Upper lobe of right lung (tissue), 1 donor: ENCODE measurements around the gene LMLN. TPM values are rescaled to one million over a fixed set of nuclear protein-coding genes. Genes with fewer than 3 reads are reported as not detected.
"Not testable (repeated sequence)": the region's sequence is repeated elsewhere in the genome, so short reads cannot be mapped to it uniquely, and the experiment has no call there.

Experiments used
- ATAC-seq: fragments of 200-7000 bp; cut with Tn5 transposase; one replicate; pipeline ENCODE4 v1.9.1; 2020; ENCODE audit warnings: mild to moderate bottlenecking, moderate library complexity
- DNase-seq: peaks from one replicate; pipeline ENCODE4 v3.0.0-alpha.2; 2020
- H3K27ac ChIP-seq: fragments of 200-600 bp; one replicate; pipeline ENCODE4 v1.8.0; 2022
- H3K27me3 ChIP-seq: fragments of 200-600 bp; one replicate; pipeline ENCODE4 v1.8.0; 2022; ENCODE audit warnings: mild to moderate bottlenecking
- H3K36me3 ChIP-seq: fragments of 200-600 bp; one replicate; pipeline ENCODE4 v1.8.0; 2022
- H3K4me1 ChIP-seq: fragments of 200-600 bp; one replicate; pipeline ENCODE4 v1.8.0; 2022
- H3K4me3 ChIP-seq: fragments of 200-600 bp; one replicate; pipeline ENCODE4 v1.8.0; 2022; ENCODE audit warnings: mild to moderate bottlenecking
- H3K9me3 ChIP-seq: fragments of 200-600 bp; one replicate; pipeline ENCODE4 v1.8.0; 2022
- intact Hi-C: fragments of 100-400 bp; cut with DNase I; formaldehyde crosslinking; loops from one replicate; pipeline ENCODE4 v1.11.0; 2022
- total RNA-seq: library from RNA; stranded (reverse); fragmentation: NEBNext Ultra II Directional; extraction: Animal tissue kit (Norgen Biotek cat#: 25700); gene quantifications from one replicate; pipeline ENCODE4 v1.2.1, GENCODE V29; 2021
- TF ChIP-seq, protein P1 (sequence below): fragments of 200-600 bp; IDR thresholded peaks from one replicate; pipeline ENCODE4 v1.8.0; 2022; ENCODE audit warnings: antibody characterized with exemption
- donor health status: DM: no; HTN: yes; CAD: no; lungs with severe emphysema.

The LMLN gene
- total RNA-seq, 1 donor from 2014 or later, result 7.3 TPM

DNA sequence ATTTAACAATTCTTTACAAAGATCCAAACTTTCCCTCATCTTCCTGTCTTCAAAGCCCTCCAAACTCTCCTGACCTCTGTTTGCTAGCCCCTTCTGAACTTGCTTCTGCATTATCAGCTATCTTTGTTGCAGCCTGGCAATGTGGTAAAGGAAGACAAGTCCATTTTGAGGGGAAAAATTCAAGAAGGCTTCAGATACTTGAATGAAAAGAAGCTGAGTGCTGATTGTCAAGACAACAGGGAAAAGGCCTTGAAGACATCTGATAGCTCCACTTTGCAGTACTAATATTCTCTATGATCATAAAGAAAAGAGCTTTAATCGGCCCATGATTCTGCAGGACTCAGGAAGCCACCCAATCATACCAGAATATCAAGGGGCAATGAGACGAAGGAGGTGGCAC is 91.8 kb downstream of the LMLN start:
- no peaks in the 10 kb centered on the region for H3K36me3 ChIP-seq
- TF ChIP-seq, protein P1, sequence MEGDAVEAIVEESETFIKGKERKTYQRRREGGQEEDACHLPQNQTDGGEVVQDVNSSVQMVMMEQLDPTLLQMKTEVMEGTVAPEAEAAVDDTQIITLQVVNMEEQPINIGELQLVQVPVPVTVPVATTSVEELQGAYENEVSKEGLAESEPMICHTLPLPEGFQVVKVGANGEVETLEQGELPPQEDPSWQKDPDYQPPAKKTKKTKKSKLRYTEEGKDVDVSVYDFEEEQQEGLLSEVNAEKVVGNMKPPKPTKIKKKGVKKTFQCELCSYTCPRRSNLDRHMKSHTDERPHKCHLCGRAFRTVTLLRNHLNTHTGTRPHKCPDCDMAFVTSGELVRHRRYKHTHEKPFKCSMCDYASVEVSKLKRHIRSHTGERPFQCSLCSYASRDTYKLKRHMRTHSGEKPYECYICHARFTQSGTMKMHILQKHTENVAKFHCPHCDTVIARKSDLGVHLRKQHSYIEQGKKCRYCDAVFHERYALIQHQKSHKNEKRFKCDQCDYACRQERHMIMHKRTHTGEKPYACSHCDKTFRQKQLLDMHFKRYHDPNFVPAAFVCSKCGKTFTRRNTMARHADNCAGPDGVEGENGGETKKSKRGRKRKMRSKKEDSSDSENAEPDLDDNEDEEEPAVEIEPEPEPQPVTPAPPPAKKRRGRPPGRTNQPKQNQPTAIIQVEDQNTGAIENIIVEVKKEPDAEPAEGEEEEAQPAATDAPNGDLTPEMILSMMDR, result no peak
- H3K27me3 ChIP-seq, result no peaks in the 10 kb centered on the region
- intact Hi-C loops, result no loop called here
- H3K9me3 ChIP-seq, result no peaks in the 10 kb centered on the region
- H3K4me3 ChIP-seq, result no peak overlapping the region
- no peak for ATAC-seq
- no peak overlapping the region for H3K27ac ChIP-seq
- no peak for DNase-seq
- H3K4me1 ChIP-seq, result no peaks in the 10 kb centered on the region

DNA sequence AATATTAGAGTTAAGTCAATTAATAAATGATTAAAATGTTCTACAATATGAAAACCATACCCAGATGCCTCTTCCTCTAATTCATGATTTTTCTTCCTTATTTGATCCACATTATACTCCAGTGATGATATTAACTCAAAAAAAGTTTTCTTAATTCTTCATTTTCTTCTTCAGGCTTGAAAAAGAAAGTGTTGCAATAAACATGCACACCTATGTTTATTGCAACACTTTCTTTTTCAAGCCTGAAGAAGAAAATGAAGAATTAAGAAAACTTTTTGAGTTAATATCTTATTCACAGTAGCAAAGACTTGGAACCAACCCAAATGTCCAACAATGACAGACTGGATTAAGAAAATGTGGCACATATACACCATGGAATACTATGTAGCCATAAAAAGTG is 93.4 kb downstream of the LMLN start:
- ATAC-seq, H3K4me3 ChIP-seq, H3K36me3 ChIP-seq, H3K27me3 ChIP-seq, intact Hi-C loops, DNase-seq, H3K27ac ChIP-seq, H3K4me1 ChIP-seq, H3K9me3 ChIP-seq: not testable (repeated sequence)

DNA sequence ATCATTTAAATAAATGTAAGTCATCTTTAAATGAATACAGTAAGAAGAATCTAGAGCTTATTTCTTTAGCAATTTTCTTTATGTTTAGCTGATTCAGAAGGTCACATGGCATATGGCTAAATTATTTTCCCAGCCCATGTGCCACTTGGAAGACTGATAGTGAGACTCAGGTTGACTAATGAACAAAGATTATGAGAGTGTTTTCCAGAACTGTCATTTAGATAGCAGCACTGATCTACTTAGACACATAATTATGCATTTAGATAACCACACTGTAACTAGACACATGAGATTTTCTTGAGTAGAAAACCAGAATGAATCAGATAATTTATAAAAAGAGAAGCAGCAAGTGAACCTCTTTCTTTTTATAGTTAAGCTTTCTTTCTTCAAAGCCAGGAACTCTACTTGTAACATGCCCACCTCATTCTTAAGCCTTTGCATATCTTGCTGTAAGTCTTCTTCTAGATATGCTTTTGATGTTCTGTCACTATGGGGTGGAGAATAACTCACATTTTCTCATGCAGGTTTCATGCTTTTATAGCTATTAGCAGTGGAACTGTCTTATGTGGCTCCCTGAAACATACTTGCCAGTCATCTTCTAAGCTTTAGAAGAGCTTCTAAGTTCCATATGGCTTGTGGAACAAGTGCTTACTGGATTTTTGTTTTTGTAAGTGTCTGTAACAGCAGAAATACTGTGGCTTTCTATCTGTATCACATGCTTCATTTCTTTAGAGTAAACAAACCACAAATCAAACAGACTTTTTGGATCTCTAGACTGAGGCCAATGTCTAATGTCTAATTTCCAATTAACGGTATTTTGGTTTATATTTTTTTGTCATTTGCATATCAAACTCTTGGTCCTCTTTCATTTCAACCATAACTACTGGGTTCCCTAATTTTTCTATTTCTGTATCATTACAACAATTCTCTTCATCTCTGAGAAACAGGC is 101.4 kb downstream of the LMLN start:
- no peak for DNase-seq
- intact Hi-C loops, result no loop called here
- Histone ChIP-seq H3K9me3 (no peaks in the 10 kb centered on the region), H3K27ac (no peak overlapping the region), H3K36me3 (no peaks in the 10 kb centered on the region), H3K27me3 (peaks cover 18% of the 10 kb centered on the region), H3K4me3 (no peak overlapping the region), H3K4me1 (no peaks in the 10 kb centered on the region)
- no peak for ATAC-seq
- TF ChIP-seq, protein P1, result no peak

DNA sequence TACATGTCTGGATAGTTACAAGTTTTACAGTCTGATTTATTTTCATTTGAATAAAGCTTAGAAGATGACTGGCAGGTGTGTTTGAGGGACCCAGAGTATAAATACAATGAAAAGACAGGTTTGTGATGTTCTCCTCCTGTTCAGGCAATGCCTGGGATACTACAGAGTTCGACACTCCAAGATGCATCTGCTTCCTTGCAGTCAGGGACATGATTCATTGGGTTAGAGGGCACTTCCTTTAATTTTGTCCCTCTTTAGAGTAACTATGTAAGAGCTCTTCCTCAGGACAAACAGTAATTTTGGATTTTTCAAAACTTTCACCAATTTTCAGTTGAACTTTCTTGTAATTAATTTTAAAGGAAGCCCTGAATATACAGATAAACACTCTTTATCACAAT is 102.0 kb downstream of the LMLN start:
- no peak for ATAC-seq
- H3K9me3 ChIP-seq, result no peaks in the 10 kb centered on the region
- H3K27ac ChIP-seq, result no peak overlapping the region
- no peak overlapping the region for H3K4me3 ChIP-seq
- intact Hi-C loops, result no loop called here
- H3K4me1 ChIP-seq, result no peaks in the 10 kb centered on the region
- no peak for DNase-seq
- peaks cover 18% of the 10 kb centered on the region for H3K27me3 ChIP-seq
- no peaks in the 10 kb centered on the region for H3K36me3 ChIP-seq
- TF ChIP-seq, protein P1, result no peak

DNA sequence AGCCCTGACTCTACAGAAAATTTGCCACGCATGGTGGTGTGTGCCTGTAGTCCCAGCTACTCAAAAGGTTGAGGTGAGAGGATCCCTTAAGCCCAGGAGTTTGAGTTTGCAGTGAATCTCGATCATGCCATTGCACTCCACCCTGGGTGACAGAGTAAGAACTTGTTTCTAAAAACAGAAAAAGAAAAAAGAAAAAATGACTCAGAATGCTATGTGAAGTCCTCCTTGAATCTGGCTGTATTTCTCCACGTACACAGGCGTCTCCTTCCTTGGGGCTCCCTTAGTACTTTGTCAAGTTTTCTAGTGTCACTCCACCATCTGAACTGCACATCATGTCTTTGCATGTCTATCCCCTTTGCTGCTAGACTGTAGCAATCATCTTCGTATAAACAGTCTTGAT is 104.4 kb downstream of the LMLN start:
- ATAC-seq, result no peak

DNA sequence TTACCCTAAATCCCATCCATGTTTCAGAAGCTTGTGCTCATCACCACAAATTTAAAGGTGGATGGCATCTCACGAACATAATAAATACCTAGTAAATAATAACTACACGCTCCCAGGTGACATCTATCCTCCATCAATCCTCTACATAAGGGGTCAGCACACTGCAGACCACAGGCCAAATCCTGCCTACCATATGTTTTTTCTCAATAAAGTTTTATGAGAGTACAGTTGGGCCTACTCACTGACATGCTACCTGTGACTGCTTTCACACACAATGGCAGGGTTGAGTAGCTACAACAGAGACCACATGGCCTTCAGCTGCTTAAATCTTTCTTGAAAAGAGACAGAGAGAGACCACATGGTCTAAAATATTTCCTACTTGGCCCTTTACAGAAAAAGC is 105.9 kb downstream of the LMLN start:
- intact Hi-C loops, result no loop called here
- peaks cover 6% of the 10 kb centered on the region for H3K27me3 ChIP-seq

More for the DNA sequence above, 104.4 kb downstream of the LMLN start:
- no peak for DNase-seq
- TF ChIP-seq, protein P1, result no peak
- Histone ChIP-seq H3K27ac (no peak overlapping the region), H3K9me3 (no peaks in the 10 kb centered on the region), H3K27me3 (peaks cover 15% of the 10 kb centered on the region), H3K4me3 (no peak overlapping the region), H3K4me1 (no peaks in the 10 kb centered on the region), H3K36me3 (no peaks in the 10 kb centered on the region)
- intact Hi-C loops, result no loop called here

More for the DNA sequence above, 105.9 kb downstream of the LMLN start:
- Histone ChIP-seq H3K36me3 (no peaks in the 10 kb centered on the region), H3K9me3 (no peaks in the 10 kb centered on the region), H3K27ac (no peak overlapping the region), H3K4me1 (no peaks in the 10 kb centered on the region), H3K4me3 (no peak overlapping the region)
- DNase-seq (no peak), ATAC-seq (no peak)
- TF ChIP-seq, protein P1, result no peak
